ENCODE results near the gene ACSF3.

Gene ACSF3

DNA sequence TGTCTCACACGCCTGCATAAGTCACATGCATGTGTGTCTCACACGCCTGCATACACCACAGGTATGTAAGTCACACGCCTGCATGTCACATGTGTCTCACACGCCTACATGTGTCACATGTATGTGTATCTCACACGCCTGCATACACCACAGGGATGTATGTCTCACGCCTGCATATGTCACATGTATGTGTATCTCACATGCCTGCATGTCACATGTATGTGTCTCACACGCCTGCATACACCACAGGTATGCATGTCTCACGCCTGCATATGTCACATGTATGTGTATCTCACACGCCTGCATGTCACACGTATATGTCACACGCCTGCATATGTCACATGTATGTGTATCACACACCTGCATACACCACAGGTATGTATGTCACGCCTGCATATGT is 64.1 kb downstream of the ACSF3 start:
- CTCF ChIA-PET: no interaction called here
- POLR2A ChIA-PET: no interaction called here
- no peak for DNase-seq (ENCODE audit: low read depth, low spot score)
- TF ChIP-seq, protein P1, sequence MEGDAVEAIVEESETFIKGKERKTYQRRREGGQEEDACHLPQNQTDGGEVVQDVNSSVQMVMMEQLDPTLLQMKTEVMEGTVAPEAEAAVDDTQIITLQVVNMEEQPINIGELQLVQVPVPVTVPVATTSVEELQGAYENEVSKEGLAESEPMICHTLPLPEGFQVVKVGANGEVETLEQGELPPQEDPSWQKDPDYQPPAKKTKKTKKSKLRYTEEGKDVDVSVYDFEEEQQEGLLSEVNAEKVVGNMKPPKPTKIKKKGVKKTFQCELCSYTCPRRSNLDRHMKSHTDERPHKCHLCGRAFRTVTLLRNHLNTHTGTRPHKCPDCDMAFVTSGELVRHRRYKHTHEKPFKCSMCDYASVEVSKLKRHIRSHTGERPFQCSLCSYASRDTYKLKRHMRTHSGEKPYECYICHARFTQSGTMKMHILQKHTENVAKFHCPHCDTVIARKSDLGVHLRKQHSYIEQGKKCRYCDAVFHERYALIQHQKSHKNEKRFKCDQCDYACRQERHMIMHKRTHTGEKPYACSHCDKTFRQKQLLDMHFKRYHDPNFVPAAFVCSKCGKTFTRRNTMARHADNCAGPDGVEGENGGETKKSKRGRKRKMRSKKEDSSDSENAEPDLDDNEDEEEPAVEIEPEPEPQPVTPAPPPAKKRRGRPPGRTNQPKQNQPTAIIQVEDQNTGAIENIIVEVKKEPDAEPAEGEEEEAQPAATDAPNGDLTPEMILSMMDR (IDR thresholded peaks at IDR 0.05; ENCODE audit: insufficient read depth, low read length, missing control alignments): no peak
- no peak overlapping the region for H3K4me3 ChIP-seq (ENCODE audit: low read depth, low read length)

- ChIA-PET POLR2A (no interaction called here), CTCF (interaction anchor here (1.5 kb wide), 1 partner anchor 8 kb away, joined by 4 read pairs; no protein-coding TSS in a partner anchor)
- TF ChIP-seq, protein P1 (IDR thresholded peaks at IDR 0.05; ENCODE audit: insufficient read depth, low read length, missing control alignments): no peak
- H3K4me3 ChIP-seq (ENCODE audit: low read depth, low read length): no peak overlapping the region
- DNase-seq (ENCODE audit: low read depth, low spot score): no peak
These were observed 65.6 kb downstream of the ACSF3 start for GRCh38 chr16:89159066-89159849.

- H3K4me3 ChIP-seq (ENCODE audit: low read depth, low read length): no peak overlapping the region
- DNase-seq (ENCODE audit: low read depth, low spot score): no peak
- POLR2A ChIA-PET: no interaction called here
- CTCF ChIA-PET: interaction anchor here (1.5 kb wide), 1 partner anchor 7 kb away, joined by 4 read pairs; no protein-coding TSS in a partner anchor
- TF ChIP-seq, protein P1 (IDR thresholded peaks at IDR 0.05; ENCODE audit: insufficient read depth, low read length, missing control alignments): no peak
These were observed 66.2 kb downstream of the ACSF3 start for GRCh38 chr16:89159850-89160354.

DNA sequence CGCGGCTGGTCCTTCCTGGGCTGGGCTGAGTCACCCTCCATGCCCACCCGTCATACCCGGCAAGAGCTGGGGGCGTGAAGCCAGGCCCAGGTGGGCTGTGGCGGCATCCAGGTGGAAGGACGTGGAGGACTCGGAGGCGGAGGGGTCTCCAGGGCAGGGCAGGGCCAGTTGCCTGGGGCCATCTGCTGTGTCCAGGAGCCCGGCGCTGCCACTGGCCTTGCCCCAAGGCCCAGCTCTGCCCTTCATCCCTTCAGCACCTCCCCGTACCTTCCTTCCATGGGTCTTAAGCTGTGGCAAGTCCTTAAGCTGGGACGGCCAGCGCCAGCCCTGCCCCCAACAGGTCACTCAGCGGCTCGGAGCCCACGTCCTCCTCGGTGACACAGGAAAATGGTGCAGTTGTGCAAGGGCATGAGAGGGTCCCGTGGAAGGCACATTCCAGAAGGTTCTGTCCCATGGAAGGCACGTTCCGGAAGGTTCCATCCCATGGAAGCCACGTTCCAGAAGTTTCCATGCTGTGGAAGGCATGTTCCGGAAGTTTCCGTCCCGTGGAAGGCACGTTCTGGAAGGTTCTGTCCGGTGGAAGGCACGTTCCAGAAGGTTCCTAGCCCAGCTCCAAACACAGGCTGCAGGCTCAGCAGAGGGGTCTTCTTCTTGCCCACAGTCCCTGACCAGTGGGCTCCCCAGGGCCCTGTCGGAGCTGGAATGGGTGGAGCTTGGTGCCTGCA is 67.5 kb downstream of the ACSF3 start:
- H3K4me3 ChIP-seq (ENCODE audit: low read depth, low read length): no peak overlapping the region
- ChIA-PET CTCF (interaction anchor here (0.7 to 1.0 kb wide), 2 partner anchors 14 to 65 kb away, joined by 3 read pairs; no protein-coding TSS in a partner anchor), POLR2A (no interaction called here)
- TF ChIP-seq, protein P1 (IDR thresholded peaks at IDR 0.05; ENCODE audit: insufficient read depth, low read length, missing control alignments): no peak
- no peak for DNase-seq (ENCODE audit: low read depth, low spot score)

- DNase-seq (ENCODE audit: low read depth, low spot score): no peak
- TF ChIP-seq, protein P1 (IDR thresholded peaks at IDR 0.05; ENCODE audit: insufficient read depth, low read length, missing control alignments): no peak
- ChIA-PET CTCF (interaction anchor here (0.7 to 1.9 kb wide), 4 partner anchors 12 to 218 kb away, joined by 3 to 4 read pairs (median 3); no protein-coding TSS in a partner anchor), POLR2A (no interaction called here)
- H3K4me3 ChIP-seq (ENCODE audit: low read depth, low read length): no peak overlapping the region
These were observed 68.4 kb downstream of the ACSF3 start for GRCh38 chr16:89161763-89162713.

Data from AG04449 (cell line).